ENCODE measurements around the gene LHX4. TPM values are rescaled to one million over a fixed set of nuclear protein-coding genes. Genes with fewer than 3 reads are reported as not detected.

Gene LHX4
- total RNA-seq, 1 donor from 2014 or later = not detected

DNA sequence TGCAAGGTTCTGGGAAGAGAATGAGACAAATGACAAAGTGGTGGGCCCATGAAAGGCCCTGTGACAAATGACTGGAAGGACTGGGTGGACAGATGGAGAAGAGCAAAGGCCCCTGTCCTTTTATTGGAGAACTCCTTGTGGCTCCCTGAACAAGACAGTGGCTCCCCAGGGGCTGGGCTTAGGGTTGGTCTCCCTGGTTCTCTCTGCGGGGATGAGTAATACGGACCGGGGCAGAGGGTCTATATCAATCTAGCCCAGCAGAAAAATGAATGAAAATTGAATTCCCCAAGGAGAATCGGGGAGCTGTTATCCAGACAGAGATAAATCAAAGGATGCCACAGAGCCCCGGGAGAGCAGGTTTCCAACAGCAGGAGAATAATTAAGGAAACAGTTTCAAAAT lies 5.2 kb upstream of the LHX4 start:
- intact Hi-C loops (cut with micrococcal nuclease) = no loop called here

DNA sequence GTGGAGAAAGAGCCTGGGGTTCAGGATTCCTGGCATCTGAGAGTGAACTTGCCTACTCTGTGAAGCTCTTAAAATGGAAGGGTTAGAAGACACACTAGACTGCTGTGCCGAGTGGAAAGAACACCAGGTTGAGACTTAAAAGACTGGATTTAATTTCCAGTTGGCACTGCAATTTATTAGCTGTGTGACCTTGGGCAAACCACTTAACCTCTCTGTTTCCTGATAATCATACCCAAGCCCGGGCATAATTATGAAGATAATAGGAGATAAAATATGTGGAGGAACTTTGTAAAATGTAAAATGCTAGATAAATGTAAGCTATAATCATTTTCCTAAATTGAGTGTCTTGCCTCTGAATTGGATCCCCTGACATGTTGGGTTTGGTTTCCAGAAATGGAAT lies 4.7 kb upstream of the LHX4 start:
- intact Hi-C loops (cut with micrococcal nuclease) = no loop called here

DNA sequence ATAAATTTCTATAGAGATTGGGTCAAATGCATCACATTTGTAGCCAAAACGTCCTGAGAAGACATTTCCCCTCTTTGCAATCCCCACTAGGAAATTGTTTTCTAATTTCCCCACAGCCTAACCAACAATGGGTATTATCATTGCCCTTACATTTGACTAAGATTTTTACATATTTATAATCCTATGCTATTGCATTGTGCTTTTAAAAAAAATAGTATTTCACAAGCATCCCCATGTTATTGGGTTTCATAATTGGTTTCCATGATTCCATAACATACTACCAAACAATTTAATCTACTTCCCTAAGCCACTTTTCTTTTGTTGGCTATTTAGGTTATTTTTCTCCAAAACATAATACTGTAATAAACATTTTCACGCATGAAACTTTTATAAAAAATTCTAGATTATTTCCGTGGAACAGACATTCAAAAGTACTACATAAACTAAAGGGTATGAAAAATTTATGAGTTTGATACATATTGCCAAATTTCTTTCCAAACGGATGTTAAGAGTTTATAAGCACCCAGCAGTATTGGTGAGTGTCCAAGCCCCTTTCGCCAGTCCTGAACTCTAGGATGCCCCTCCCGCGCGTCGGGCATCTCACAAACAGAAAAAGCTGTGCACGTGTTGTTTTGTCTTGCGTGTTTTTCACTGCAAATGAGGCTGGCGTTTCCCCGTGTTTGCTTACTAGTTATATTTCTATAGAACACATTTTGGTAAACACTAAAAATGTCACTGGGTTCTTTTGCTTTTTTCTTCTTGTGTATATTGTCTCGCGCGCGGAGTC lies 2.0 kb upstream of the LHX4 start:
- intact Hi-C loops (cut with micrococcal nuclease) = no loop called here

DNA sequence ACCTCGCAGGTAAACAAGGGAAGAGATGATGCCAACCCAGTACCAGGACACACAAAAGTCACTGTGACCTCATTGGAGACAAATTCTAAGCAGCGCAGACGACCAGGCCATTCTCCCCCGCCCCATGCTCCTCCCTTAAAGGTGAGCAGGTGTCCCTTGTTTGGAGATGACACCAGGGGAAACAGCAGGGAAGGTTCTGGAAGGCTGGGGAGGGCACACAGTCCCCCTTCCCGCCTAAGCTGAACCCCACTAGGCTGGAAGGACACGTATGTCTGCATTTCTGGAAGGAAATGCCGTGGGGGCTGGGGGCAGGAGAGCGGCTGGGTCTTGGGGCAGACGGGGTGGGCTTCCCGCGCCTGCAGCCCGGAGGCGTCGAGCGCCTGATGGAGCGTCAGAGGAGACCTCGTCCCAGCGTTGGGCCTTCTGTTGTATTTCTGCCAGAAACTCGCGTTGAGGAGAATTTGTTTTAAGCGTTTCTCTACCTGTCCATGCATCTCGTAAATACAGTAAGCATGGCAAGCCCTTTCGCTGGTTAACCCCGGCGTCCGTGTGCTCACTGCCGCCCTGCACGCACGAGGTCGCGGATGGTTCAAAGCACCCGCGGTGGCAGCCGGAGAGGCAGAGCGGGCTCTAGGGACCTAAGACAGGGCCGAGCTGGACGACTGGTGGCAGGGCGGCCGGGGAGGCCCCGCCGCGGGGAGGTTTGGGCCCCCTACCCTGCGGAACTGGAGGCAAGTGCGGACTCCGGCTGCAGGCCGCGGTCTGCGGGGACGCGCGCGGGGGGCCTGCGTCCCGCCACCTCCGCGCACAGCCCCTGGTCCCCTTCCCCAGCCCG lies 1.2 kb upstream of the LHX4 start:
- intact Hi-C loops (cut with micrococcal nuclease) = no loop called here

DNA sequence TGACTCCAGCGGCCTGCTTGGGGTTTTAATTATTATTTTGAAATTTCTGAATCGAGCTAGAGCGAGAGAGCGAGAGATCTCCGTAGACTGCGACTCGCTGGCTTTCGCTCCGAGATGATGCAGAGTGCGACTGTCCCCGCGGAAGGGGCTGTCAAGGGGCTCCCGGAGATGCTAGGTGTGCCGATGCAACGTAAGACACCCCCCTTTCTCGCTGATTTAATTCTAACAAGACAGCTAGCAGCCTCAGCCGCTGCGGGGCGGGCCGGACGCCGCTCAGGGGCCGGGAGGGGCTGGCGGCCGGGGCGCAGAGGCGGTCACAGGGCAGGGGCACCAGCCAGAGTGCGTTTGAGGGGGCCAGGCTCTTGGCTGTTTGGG lies 339 bp downstream of the LHX4 start:
- intact Hi-C loops (cut with micrococcal nuclease) = no loop called here

DNA sequence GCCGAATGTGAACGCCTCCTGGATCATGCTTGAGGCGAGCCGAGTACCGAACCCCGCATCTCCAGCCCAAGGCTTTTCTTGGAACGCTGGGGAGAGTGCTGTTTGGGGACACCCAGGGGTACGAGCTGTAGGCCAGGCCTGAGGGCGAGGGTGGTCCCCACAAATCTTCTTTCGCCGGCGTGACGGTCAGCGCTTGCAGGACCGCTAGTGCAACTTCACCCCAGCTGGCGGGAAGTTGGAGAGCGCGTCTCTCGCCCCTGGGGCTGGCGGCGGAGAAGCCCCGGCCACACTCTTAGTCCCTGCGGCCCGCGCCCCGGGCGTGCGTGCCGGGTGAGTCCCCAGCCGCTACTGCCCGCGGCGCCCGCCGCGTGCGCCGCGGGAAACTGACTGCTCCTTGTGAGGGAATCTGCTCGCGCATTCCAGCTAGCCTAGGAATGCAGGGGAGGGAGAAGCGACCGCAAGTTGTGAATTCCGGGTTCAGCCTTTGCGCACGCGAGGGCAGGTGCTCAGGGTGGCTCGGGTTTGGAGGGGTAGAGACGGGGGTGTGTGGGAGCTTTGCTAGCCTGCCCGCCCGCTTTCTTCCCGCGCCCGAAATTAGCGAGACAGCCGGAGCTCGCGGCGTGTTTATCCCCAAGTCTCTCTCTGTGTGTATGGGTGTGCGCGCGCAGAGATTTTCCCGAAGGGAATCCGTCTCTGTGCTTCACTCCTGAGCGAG lies 884 bp downstream of the LHX4 start:
- intact Hi-C loops (cut with micrococcal nuclease) = no loop called here

DNA sequence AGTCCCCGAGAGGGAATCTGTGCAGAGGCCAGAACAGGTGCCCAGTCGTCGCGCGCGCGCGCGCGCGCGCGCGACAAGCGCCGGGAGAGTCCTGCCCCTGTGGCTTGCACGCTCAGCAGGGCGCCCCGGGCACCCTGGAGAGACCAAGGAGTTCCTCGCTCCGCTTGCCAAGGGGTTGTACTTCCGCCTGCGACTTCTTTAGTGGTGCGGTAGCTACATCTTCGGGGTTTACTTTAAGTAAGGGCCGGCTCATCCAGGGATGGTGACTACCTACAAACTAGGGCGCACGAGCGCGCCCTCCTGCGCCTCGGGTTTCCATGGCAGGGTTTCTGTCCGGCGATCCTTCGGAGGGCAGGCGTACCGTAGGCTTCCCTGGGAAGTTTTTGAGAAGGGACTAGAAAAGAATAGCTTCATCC lies 1.4 kb downstream of the LHX4 start:
- intact Hi-C loops (cut with micrococcal nuclease) = no loop called here

DNA sequence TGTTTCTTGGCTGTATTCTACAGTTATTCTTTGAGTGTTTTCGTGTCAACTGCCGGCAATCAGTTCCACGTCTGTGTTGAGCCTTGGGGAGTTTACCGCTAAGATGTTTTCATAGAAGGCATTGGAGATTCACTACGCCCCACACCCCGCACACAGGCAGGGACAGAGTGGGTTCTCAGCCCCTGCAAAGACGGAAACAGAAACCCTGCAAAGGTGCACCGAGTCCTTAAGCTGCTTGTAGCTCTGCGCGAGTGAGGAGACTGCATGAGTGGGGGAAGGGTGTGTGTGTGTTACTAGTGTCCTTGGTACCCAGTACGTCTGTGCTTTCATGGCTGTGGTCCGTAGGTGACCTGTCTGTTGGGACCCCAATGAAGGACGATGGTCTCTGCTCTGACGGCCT lies 1.9 kb downstream of the LHX4 start:
- intact Hi-C loops (cut with micrococcal nuclease) = no loop called here

DNA sequence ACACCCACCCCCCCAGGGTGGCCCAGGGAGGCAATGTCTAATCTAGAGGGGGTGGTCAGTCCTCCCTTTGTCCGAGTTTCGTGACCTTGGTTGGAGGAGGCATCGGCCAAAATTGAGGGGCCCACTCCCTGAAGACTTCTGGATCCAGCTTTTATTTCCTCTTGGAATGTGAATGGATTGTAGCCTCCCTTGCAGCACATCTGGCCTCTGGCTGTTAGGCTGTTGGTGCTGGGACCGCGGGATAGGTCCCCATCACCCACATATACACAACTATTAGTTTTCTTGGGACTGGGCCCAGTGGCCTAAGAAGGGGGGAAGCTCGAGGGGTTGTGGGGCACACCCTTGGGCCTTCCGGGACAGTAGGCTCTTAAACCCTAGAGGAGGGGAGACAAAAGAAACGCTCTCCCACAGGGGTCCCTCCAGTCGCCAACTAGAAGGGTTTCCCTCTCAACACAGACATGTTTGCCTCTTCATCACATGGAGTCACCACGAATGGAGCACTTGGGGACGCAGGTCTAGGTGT lies 2.5 kb downstream of the LHX4 start:
- intact Hi-C loops (cut with micrococcal nuclease) = no loop called here

DNA sequence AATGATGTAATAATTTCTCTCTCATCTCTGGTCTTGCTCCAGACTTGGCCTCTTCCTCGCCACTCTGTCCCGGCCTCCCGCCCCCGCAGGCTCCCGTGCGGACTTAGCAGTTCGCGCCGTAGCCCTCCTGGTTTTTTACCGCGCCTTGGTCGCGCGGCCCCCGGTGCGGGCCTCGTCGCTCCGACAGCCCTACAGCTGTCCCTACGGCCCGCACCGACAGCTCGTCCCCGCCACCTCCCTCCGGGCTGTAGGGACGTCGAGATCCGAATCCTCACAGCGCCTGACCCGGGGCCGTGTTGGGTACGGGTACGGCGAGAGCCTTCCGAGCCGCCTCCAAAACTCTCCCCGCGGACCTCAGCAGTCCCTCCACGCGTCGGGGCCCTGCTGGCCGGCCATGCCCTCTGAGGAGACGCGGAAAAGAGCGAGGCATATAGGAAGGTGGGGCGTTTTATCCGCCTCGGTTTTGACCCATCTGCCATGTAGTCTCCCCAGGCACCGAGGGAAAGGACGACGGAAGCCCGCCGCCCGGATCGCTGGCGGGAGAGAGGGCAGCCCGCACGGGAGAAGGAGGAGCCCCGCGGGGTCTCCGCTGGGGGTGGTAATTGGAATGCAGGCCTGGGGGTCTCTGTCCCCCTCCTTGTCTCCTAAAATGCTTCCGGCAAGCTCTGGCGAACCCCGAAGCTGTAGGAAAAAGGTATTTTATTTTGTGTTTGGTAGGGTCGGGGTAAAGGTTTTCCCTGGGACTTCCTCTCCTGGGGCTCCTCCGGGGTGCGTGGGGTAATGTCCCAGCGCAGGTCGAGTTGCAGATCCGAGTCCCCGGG lies 3.3 kb downstream of the LHX4 start:
- intact Hi-C loops (cut with micrococcal nuclease) = no loop called here

DNA sequence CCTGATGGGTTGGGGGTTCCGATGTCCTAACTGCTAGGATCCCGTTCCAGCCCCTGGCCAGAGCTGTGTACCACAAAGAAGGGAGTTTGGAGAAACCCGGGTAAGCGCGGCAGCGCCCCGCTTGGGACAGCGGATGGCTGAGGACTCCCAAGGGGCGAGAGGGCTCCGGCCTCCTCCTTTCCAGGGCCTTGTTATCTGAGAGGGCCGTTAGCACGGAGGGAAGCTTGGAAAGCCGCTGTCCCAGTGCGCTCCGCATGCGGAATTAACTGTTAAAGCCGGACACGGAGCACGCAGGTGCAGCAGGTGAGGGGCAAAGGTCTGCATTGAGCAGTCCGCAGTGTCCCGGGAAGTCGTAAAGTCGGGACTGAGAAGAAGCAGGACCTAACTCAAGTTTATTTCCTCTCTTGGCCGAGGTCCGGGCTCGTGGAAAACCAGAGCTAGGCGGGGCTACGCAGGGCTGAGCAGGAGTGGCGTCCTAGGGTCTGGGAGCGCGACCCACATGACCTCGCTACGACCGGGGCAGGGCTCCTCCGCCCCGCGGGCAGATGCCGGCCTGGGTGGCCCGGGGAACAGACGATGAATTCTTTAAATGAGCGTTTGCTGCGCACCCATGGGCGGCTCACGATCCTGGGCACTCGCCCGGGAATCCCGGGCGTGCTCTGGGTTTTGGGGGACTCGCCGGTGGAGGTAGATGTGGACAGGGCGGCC lies 4.5 kb downstream of the LHX4 start:
- intact Hi-C loops (cut with micrococcal nuclease) = loop anchor here (5.0 kb wide), 1 partner anchor 1248 kb away; the partner anchor contains the start of gene CACNA1E

DNA sequence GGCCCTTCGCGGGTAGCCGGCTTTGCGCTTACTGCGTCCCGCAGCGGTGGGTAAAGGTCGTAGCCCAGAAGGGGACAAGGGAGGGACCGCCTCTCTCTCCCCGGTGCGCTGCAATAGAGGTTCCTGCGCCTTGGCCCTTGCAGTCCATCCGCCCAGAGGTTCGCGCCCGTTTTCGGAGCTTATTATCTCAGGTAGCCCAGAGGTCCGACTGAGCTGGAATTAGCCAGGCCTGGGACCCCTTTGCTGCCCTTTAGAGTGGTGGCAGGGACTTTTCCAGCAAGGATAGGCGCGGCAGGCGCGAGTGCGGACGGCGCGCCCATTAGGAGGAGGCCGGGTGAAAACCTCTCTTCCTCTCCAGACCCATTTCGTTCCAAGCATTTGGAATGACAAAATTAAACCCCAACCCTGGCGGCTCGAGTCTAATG lies 5.0 kb downstream of the LHX4 start:
- intact Hi-C loops (cut with micrococcal nuclease) = loop anchor here (5.0 kb wide), 1 partner anchor 1247 kb away; the partner anchor contains the start of gene CACNA1E

DNA sequence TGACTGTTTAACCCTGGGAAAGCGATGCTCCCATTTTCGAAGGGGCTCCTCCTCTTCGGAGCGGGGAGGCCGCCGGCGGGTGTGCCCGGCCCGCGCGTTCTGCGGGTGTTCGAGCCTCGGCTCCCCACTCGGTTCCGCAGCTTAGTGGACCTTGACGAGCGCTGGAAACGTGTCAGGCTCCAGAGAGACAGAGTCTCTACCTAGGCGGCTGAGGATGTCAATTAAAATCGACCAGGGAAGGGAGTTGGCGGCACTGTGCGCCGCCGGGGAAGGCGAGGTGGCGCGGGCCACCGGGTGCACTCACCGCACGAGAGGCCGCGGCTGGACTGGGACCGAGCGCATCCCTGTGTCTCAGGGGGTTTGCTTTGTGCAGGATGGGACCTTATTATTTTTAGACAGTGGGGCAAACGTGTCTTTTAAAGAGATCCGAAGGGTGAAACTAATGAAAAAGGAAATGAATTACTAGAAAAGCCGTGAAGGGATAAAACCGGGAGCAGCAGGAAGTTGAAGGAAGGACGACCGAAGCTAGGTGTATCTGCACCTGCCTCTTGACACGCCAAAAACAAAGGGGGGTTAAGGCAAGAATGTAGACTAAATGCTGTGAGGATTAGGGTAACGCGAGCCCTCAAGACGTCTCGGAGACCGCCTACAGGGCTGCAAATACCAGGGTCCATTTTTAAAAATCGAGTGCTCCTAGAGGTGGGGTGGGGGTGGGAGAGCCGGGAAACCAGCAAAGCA lies 5.6 kb downstream of the LHX4 start:
- intact Hi-C loops (cut with micrococcal nuclease) = loop anchor here (5.0 kb wide), 1 partner anchor 1247 kb away; the partner anchor contains the start of gene CACNA1E

DNA sequence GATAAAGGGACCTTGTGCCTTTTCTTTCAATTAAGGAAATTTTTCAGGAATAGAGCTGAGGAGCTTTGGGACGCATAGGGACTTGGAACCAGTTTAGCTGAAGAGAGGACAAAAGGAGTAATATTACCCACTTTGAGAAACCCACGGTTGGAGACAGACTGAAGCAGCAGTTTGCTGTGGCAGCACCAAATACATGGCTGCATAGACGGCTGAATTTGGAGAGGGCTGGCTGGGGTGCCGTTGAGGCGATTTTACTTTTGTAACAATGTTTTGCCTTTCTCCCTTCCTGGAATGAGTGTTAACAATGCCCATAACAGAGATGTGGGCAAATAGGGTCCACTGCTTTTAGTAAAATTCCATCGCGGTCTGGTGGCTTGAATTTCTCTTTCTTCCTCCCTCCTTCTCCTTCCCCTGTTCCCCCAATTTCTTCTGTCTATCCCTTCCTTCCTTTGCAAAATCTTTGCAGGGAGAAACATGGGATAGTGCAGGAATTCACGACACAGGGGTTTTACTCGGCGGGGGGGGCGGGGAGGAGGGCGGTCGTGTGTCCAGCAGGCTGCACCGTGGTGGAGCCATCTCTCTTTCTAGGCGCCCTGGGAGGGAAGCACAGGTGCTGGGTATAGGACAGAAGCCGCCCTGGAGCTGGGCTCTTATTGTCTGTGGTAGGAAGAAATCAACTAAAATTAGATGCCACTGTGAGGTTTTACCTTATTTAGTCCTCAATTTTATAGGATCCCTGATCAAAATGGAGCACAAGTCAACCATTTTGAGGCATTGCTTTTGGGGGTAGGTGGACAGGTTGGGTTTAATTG lies 6.8 kb downstream of the LHX4 start:
- intact Hi-C loops (cut with micrococcal nuclease) = loop anchor here (5.0 kb wide), 1 partner anchor 1245 kb away; the partner anchor contains the start of gene CACNA1E

DNA sequence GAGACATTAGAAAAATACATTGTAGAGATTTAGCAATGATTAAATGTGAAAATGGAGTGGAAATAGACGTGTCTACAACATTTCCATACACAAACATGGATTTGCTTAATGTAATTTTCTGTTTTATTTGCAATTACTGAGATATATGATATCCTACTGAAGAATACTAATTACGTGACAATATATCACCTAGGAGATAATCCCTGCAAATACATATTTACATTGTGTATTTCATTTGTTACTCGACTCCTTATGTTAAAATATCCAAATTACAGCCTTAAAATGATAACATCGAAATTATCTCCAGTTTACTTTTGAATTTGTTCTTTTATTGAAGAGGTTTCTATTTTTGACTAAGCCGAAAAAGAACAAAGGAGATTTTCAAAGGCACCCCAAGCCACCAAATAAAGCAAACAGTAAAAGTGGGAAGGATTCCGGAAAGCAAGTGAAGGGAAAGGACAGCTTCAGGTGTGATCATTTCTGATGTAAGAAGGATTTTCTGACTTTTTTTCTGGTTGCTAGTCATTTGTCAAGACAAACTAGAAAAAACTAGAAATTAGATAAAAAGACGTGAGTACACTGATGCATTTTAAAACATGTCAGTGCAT lies 7.9 kb downstream of the LHX4 start:
- intact Hi-C loops (cut with micrococcal nuclease) = loop anchor here (5.0 kb wide), 1 partner anchor 1244 kb away; the partner anchor contains the start of gene CACNA1E

DNA sequence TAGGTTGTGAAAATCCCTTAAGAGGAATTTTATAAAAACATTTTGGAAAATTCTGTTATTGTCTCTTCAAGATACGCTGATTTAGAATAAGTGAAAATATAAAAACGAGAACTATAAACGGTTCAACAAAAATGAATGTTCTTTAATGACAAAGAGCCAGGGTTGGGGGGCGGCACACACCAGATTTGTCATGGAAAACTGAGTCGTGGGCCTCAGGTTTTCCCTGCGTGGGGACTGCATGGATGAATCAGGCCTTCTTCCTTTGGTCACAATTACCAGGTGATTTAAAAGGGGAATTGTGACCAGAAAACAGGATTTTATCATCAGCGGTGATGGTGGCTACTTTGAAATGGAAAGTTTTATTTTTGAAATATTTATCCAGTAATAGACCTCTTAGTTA lies 8.6 kb downstream of the LHX4 start:
- intact Hi-C loops (cut with micrococcal nuclease) = loop anchor here (5.0 kb wide), 1 partner anchor 1244 kb away; the partner anchor contains the start of gene CACNA1E

All from T-helper 2 cell treated with Interferon-gamma antibody and Interleukin-4, amounts not matched to agents 100 ng/mL and 5 ng/mL, for 36 hours (primary cell).